GM19395 (cell line): Measurements from ENCODE around the gene HOXD9.

Source experiments
- ATAC-seq: cut with Tn5 transposase; IDR thresholded peaks from one replicate; pipeline ENCODE4 v1.9.1; 2021; ENCODE audit warnings: mild to moderate bottlenecking, moderate library complexity; ENCODE audit not compliant: unreplicated experiment

HOXD9 gene

DNA sequence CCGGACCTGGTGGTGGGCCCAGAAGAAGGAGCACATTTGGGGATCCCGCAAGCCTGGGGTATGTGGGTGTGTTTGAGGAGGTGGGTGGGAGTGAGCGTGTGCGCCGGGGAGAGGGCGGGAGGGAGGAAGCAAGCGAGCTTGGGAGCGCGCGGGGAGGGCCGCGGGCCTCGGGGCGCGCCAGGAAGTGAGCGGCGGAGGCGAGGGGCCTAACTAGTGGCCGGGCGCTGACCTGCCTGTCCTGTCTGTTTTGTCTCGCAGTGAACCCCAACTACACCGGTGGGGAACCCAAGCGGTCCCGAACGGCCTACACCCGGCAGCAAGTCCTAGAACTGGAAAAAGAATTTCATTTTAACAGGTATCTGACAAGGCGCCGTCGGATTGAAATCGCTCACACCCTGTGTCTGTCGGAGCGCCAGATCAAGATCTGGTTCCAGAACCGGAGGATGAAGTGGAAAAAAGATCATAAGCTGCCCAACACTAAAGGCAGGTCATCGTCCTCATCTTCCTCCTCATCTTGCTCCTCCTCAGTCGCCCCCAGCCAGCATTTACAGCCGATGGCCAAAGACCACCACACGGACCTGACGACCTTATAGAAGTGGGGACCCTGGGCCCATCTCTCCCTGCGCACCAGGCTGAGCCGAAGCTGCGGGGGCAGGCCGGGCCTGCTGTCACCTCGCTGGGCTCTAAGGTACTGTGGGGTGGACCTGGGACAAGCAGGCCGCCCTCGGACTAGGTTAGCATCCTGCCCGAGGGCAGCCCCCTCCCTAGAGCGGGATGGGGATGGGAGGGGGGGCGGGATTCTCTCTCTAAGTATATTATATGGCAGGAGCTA lies 30.0 kb downstream of the HOXD9 start:
- no peak for ATAC-seq

DNA sequence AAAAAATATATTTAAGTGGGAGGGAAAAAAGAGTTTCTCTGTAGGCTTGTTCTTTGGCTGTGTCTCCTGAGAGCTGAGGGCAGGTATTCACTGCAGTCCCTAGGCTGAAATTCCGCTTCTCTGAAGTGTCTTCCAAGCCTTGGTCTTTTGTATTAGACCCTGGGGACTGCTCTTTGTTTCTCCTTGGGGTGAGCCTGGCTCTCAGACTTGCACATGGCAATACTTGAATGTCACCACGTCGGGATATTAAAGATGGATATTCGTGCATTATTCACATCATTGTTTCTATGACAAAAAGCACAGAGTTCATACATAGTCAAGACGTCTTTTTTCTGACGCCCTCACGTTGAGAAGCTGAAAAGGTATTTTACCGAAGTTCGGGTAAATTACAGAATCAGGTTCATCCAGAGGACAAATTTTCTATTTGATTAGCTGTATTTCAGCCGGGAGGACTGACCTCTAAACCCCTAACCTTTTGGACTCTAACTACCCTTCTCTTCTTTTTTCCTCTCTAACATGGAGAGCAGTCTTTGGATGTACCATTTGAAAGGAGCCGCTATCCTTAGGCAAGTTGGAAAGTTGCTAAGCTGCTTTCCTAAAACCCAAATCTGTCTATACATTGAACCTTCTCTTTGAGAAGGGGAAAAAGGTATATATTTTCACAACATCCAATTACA lies 32.2 kb downstream of the HOXD9 start:
- ATAC-seq, result no peak

DNA sequence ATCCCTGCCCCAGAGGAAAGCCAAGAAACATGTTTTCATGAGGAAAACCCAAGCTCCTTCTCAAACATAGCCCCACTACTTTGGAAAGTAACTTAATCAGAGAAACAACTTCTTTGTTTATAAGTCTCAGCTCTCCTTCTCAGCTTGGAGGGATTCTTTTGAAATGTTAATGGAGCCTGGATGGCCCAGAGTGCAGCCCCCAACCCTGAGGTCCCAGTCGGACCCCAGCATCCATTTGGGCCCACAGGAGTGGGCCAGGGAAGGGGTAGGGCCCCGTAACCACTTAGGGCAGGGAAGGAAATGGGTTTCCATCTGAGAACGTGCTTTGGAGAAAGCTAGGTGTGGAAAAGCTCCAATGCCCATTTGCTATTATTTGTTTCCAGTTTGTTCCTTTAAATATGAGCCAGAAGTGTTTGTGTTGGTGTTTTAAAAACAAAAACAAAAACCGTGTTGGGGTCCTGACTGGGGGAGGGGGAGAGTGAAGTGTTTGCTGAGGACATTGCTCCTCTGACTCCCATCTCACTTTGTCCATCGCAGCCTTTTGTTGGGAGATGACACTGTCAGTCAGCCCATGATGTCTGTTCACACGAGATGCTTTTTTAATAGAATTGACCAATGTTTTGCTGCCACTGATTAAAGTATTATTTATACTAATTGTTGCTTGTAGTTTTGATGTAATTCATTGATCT lies 33.0 kb downstream of the HOXD9 start:
- ATAC-seq, result no peak

DNA sequence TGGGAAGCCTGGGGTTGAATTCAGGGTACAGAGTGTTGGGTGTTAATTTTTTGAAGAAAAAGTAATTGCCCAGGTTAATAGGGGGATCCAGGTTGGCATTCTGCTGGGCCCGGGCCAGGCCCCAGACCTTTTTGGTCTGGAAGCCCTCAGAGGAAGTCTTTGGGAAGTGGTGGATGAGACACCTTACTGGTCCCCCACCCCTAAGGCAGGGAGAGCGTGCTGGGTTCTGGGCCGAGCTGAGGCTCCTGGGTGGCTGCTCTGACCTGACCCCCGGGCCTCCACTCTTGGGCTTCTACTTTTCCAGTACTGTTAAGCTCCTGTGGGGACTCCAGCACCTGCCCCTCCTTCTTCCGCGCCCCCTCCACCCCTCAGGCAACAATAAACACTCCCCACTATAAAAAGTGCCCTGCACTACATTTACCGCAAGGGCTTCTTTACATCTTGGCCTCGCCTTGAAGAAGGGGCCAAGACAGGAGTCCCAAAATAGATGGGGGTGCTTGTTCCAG lies 33.8 kb downstream of the HOXD9 start:
- no peak for ATAC-seq

DNA sequence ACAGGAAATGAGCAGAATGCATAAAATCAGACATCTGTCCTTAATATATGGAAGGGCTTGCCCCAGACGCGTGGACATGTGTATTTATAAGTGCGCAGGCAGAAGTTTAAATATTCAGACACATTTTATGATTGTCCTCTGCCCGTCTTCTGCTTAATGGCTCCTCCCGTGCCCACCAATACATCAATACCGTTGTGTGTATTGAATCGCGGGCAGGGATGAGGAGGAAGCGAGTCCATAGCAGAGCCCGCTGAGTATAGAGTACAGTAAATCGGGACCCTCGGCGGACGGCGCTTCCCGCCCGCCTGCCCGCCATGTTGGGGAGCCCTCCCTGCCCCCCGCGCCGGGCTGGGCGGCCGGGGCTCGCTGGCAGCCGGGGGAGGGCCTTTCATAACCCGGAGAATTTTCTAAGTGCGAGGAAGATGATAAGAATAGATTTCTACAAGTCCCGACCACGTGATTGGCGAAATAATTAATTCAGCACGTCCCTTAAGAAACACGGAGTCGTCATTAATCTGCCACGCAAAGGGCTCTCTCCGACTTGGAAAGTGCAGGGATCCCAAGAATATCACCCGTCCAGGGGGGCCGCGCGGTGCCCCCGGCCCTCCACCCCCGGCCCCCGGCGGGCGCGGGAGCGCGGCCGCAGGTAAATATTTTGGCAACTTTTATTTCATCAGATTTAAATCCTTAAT lies 34.4 kb downstream of the HOXD9 start, which contains the start of gene HOXD3:
HOXD3 (plus strand) TSS at position 501 of the 692 bp plus-strand sequence. CDS start 11,808 bp downstream, outside the sequence.
- ATAC-seq, result no peak

GRCh38 chr2:176157499-176158185 lies 35.1 kb downstream of the HOXD9 start:
- no peak for ATAC-seq

- ATAC-seq, result no peak
These were observed 35.7 kb downstream of the HOXD9 start for GRCh38 chr2:176158186-176158591.

- no peak for ATAC-seq
These were observed 36.5 kb downstream of the HOXD9 start for GRCh38 chr2:176158855-176159662.

GRCh38 chr2:176159663-176160250 lies 37.2 kb downstream of the HOXD9 start:
- ATAC-seq, result no peak

- no peak for ATAC-seq
These were observed 37.9 kb downstream of the HOXD9 start for GRCh38 chr2:176160251-176160985.

- ATAC-seq, result no peak
These were observed 38.7 kb downstream of the HOXD9 start for GRCh38 chr2:176160986-176161824.

GRCh38 chr2:176161825-176162626 lies 39.5 kb downstream of the HOXD9 start:
- ATAC-seq, result no peak

GRCh38 chr2:176162911-176163671 lies 40.6 kb downstream of the HOXD9 start:
- no peak for ATAC-seq

DNA sequence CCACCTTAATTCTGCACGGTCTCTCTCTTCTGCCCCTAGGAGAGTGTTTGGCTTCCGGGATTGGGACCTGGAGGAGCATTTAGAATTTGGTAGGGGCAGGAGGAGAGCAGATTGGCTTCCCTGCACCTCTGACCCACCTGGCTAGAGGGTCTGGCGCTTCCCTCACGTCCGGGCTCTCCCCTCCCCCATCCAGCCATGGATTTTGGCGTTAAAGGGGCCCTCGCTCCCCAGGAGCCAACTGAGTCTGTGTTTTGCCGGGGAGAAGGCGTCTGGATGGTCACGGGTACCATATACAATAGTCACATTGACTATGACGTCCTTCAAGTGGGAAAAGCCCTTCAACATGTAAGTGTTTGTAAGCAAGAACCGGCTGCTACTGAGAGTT lies 41.1 kb downstream of the HOXD9 start:
- no peak for ATAC-seq

DNA sequence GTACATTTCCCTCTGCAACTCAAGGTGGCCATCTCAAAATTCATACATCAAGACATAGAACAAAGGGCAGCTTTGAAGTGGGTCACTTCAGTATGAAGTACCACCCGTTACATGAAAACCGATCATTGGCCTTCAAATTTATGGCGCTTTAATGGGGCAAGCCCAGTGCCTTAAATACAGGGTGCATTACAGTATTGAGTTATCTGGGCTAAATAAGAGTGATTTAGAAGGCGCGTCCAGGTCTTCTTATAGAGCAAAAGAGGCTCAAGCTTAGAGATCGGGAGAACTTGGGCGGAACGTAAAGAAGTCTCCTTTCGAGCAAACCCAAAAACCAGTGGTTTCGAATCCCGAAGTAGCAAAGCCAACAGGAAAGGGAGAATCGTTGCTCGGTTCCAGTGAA lies 41.7 kb downstream of the HOXD9 start:
- ATAC-seq, result no peak
